ENCODE data around the gene KCNH2. TPM values are rescaled to one million over a fixed set of nuclear protein-coding genes. Genes with fewer than 3 reads are reported as not detected.

The KCNH2 gene
- total and polyA plus RNA-seq, 2 donors (not counting 1 experiment from before 2014, with no cell fraction given) = 0.86 to 2.7 TPM

DNA sequence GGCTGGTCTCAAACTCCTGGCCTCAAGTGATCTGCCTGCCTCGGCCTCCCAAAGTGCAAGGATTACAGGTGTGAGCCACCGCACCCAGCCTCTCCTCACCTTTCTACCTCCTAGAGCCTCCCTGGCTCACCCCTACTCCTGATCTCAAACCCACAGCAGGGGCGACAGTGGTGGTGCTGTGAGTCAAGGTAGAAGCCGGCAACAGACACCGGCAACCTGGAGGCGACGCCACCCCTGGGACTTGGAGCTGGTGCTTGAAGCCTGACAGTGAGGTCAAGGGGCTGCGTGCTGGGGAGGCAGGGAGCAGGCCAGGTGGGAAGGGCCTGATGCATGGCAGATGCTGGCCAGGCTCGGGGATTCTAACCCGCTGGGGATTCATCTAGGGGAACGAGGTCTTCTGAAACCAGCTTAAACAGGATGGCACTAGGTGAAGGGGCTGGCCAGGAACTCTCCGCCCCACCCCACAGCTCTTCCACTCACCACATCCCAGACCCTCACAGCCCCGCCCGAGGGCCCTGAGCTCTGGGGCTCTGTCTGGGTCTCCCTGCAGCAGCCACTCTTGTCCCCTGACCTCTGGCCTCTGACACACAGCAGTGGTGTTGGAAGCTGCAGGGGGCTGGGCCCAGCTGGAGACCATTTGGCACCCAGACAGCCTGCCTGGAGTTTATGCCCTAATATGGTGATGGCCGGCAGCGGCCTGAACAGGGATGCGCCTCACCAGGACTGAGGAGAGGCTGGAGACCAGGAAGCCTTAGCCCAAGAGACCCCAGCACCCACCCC lies 16.4 kb downstream of the KCNH2 start:
- Histone ChIP-seq H2AFZ (ENCODE audit: insufficient read depth, low read depth, low read length, poor library complexity, severe bottlenecking) (no peak overlapping the region), H3K79me2 (ENCODE audit: control insufficient read depth, insufficient read depth, low read length) (no peaks in the 10 kb centered on the region), H3K4me2 (replicated peaks; ENCODE audit: low read depth, low read length, poor library complexity, severe bottlenecking) (no peak overlapping the region), H3K27ac (ENCODE audit: low read length in 2 of 2) (no peak overlapping the region), H3K4me3 (ENCODE audit: control extremely low read depth in 1 of 5, extremely low read depth in 1 of 5, insufficient read depth in 1 of 5, low read depth in 2 of 5, low read length in 4 of 5) (no peak overlapping the region), H3K9ac (ENCODE audit: low read length) (no peak overlapping the region), H3K9me3 (ENCODE audit: control extremely low read depth in 1 of 3, control insufficient read depth in 2 of 3, insufficient read depth in 1 of 3, low read length in 2 of 3) (peaks cover 0 to 9% (median 0%) of the 10 kb centered on the region in 3 donors), H3K4me1 (ENCODE audit: control insufficient read depth in 2 of 2, insufficient read depth in 2 of 2, low read length in 2 of 2) (peaks cover 3 to 5% of the 10 kb centered on the region in 2 donors), H3K36me3 (replicated peaks in 1 of 2; ENCODE audit: control extremely low read depth in 1 of 2, control insufficient read depth in 1 of 2, extremely low read depth in 1 of 2, insufficient read depth in 2 of 2, low read length in 1 of 2) (no peaks in the 10 kb centered on the region), H3K27me3 (replicated peaks in 1 of 4; ENCODE audit: control extremely low read depth in 1 of 4, control insufficient read depth in 3 of 4, insufficient read depth in 4 of 4, low read length in 3 of 4) (peaks cover 0 to 56% (median 5%) of the 10 kb centered on the region in 4 experiments), H4K20me1 (ENCODE audit: control insufficient read depth, insufficient read depth, low read length, poor library complexity, severe bottlenecking) (no peaks in the 10 kb centered on the region)
- Mint-ChIP-seq H3K27ac (no peak overlapping the region), H3K27me3 (peaks cover 50% of the 10 kb centered on the region), H3K9me3 (ENCODE audit: insufficient read depth) (no peaks in the 10 kb centered on the region), H3K4me1 (peaks cover 2% of the 10 kb centered on the region), H3K4me3 (no peak overlapping the region)
- 86% methylated on average over 13 of the region's 17 CpGs for WGBS (ENCODE audit: insufficient coverage)
- intact Hi-C loops (cut with micrococcal nuclease) = no loop called here
- ChIA-PET CTCF (interaction anchor here (3.4 to 3.6 kb wide), 2 partner anchors 23 to 149 kb away, joined by 39 to 44 read pairs; no protein-coding TSS in a partner anchor), POLR2A (no interaction called here)
- DNase-seq = no peak
- no peak for ATAC-seq (ENCODE audit: low read depth)
- TF ChIP-seq CTCF (IDR thresholded peaks at IDR 0.05) = no peak
- no peak for TF ChIP-seq EZH2 (IDR thresholded peaks at IDR 0.05; ENCODE audit: borderline replicate concordance, insufficient read depth, low read depth, low read length, poor library complexity, severe bottlenecking)
